Suppressor macrophage treated with lipopolysaccharide for 1 hour (primary cell): ENCODE measurements around the gene NSL1.

Experiments used
- DNase-seq, 3 donors: peaks; one replicate each; pipeline ENCODE4 v3.0.0-alpha.2; 2020 to 2022

NSL1 gene

DNA sequence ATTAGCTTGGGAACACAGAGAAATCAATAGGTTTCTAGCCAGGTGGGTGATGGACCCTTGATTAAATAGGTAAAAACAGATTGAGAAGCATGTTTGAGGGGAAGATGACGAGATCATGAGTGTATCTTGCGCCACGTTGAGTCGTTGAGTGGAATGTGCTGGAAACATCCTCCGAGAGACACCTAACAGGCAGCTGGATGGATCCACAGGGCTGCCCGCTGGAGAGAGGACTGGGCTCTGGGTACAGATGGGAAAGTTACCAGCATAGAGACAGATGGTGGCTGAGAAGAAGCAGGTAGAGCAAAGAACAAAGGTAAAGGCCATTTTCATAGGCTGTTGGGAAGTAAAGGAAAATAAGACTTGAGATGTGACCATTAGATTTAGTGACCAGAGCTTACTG lies 107.5 kb downstream of the NSL1 start:
- no peak for DNase-seq

GRCh38 chr1:212683357-212683722 lies 108.2 kb downstream of the NSL1 start:
- DNase-seq: peak; percentile 92 to 97 (median 94)

DNA sequence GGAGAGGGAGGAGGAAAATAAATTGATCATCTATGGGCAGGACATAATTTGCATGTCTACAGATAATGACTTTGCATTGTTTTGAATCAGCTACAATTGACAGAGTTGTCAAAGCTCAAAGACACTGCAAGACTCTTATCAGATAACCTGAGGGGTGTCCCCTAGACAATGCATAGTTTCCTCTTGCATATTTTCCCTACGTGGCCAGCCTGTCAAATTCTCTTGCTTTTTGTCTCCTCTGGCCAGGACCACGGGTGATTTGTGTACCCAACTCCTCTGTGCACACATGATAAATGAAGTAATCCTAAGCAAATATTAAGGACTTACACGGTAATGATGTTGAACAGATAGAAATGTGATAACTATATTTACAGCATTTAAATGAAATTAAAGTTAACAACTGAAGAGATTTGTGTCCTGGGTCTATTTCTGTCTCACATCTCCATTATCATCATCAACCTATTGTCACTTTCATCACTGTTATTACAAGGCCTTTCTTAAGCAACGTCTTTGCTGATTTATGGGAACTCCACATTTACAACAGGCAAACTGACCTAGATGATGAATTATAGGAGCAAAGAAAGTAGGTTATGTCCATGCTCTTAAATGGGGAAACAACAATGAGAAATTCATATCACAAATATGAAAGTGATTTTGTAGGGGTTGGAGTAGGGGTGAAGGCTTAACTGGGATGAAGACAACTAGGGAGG lies 110.7 kb downstream of the NSL1 start:
- DNase-seq: peak; percentile 62 to 91 (median 87)

- peak; percentile 56 to 74 (median 62) for DNase-seq
Observed at GRCh38 chr1:212678456-212679410, 112.8 kb downstream of the NSL1 start.

DNA sequence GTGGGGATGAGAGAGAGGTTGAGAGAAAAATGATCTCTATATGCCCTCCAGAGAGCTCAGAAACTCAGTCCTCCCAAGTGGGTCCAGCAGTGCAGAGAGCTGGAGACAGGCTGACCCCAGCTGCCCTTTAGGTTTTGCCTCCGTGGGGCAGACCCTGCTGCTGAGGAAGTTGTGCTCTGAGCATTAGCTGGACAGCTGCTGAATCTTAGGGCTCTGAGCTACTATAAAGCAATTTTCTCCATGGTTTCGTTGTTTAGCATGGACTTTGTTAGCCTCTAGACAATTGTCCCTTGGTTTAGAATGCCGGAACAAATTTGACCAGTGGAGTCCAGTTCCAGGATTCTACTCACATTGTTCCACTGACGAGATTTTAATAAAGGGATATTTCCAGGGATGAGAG lies 114.0 kb downstream of the NSL1 start:
- DNase-seq: no peak

DNA sequence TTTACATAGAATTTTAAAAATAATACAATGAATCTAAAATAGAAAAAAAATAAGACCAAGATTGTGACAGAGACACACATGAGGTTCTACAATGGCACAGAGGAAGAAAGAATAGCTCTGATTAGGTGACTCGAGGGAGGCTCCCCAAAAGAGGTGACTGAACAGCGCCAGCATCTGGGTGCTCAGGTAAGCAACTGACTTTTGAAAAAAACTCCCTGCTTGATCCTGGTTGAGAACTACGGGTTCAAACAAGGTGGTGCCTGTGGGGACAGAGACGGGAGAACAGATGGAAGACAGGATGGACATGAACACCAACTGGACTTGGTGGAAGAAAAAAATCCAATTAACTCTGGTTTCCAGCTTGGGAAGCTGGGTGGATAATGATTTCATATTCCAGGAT lies 114.4 kb downstream of the NSL1 start:
- no peak for DNase-seq
